Measurements from ENCODE around the gene LAMA1. TPM values are rescaled to one million over a fixed set of nuclear protein-coding genes. Genes with fewer than 3 reads are reported as not detected.

Gene LAMA1
- total RNA-seq, 5 donors from 2014 or later (not counting 1 experiment from before 2014, with no cell fraction given), result 0.09 to 0.43 (median 0.09) TPM; not detected in 2

- H3K27me3 Mint-ChIP-seq, result no peaks in the 10 kb centered on the region
- CTCF ChIA-PET, result no interaction called here
Observed at GRCh38 chr18:6954501-6954900, 163.1 kb downstream of the LAMA1 start.

GRCh38 chr18:6951336-6952090 lies 166.1 kb downstream of the LAMA1 start:
- Histone ChIP-seq H3K4me3 (ENCODE audit: control insufficient read depth in 1 of 2, extremely low read depth in 1 of 2, low read length in 1 of 2) (no peak overlapping the region), H3K4me1 (ENCODE audit: control insufficient read depth in 1 of 2, extremely low read depth in 1 of 2, insufficient read depth in 2 of 2, low read length in 2 of 2) (no peaks in the 10 kb centered on the region), H3K36me3 (ENCODE audit: control insufficient read depth in 2 of 2, extremely low read depth in 1 of 2, insufficient read depth in 1 of 2, low read length in 1 of 2) (no peaks in the 10 kb centered on the region), H3K27ac (ENCODE audit: low read length) (no peak overlapping the region), H3K27me3 (replicated peaks in 1 of 2; ENCODE audit: control insufficient read depth in 2 of 2, extremely low read depth in 1 of 2, insufficient read depth in 2 of 2, low read length in 1 of 2) (no peaks in the 10 kb centered on the region), H3K9me3 (no peaks in the 10 kb centered on the region)
- 74% methylated on average over 17 of the region's 17 CpGs for whole genome bisulfite sequencing (ENCODE audit: insufficient coverage)
- Mint-ChIP-seq H3K27ac (no peak overlapping the region), H3K9me3 (peaks cover 4 to 10% (median 9%) of the 10 kb centered on the region in 3 donors), H3K36me3 (no peaks in the 10 kb centered on the region), H3K4me1 (no peaks in the 10 kb centered on the region), H3K27me3 (no peaks in the 10 kb centered on the region), H3K4me3 (no peak overlapping the region)
- no peak for DNase-seq
- POLR2A ChIA-PET, result no interaction called here
- ATAC-seq (replicated peaks in 1 of 4), result peak in 1 of 4 experiments; percentile 8
- CTCF ChIA-PET, result no interaction called here

More at GRCh38 chr18:6954501-6954900, 163.1 kb downstream of the LAMA1 start:
- POLR2A ChIA-PET, result no interaction called here
- Histone ChIP-seq H3K36me3 (ENCODE audit: control insufficient read depth in 2 of 2, extremely low read depth in 1 of 2, insufficient read depth in 1 of 2, low read length in 1 of 2) (no peaks in the 10 kb centered on the region), H3K27me3 (replicated peaks in 1 of 2; ENCODE audit: control insufficient read depth in 2 of 2, extremely low read depth in 1 of 2, insufficient read depth in 2 of 2, low read length in 1 of 2) (no peaks in the 10 kb centered on the region), H3K27ac (ENCODE audit: low read length) (no peak overlapping the region), H3K4me3 (ENCODE audit: control insufficient read depth in 1 of 2, extremely low read depth in 1 of 2, low read length in 1 of 2) (no peak overlapping the region), H3K9me3 (no peaks in the 10 kb centered on the region), H3K4me1 (ENCODE audit: control insufficient read depth in 1 of 2, extremely low read depth in 1 of 2, insufficient read depth in 2 of 2, low read length in 2 of 2) (no peaks in the 10 kb centered on the region)
- 71% methylated on average over 4 of the region's 4 CpGs for WGBS (ENCODE audit: insufficient coverage)
- DNase-seq, result no peak
- Mint-ChIP-seq H3K4me3 (no peak overlapping the region), H3K36me3 (no peaks in the 10 kb centered on the region), H3K9me3 (peaks cover 2 to 10% (median 9%) of the 10 kb centered on the region in 3 donors), H3K27ac (no peak overlapping the region), H3K4me1 (no peaks in the 10 kb centered on the region)
- no peak for ATAC-seq (replicated peaks in 1 of 4)

GRCh38 chr18:6950641-6951040 lies 167.0 kb downstream of the LAMA1 start:
- Mint-ChIP-seq H3K9me3 (peaks cover 4 to 10% (median 9%) of the 10 kb centered on the region in 3 donors), H3K27me3 (no peaks in the 10 kb centered on the region), H3K4me3 (no peak overlapping the region), H3K36me3 (no peaks in the 10 kb centered on the region), H3K27ac (no peak overlapping the region), H3K4me1 (no peaks in the 10 kb centered on the region)
- ChIA-PET CTCF (no interaction called here), POLR2A (no interaction called here)
- H3K36me3 ChIP-seq (ENCODE audit: control insufficient read depth in 2 of 2, extremely low read depth in 1 of 2, insufficient read depth in 1 of 2, low read length in 1 of 2), result no peaks in the 10 kb centered on the region
- H3K4me1 ChIP-seq (ENCODE audit: control insufficient read depth in 1 of 2, extremely low read depth in 1 of 2, insufficient read depth in 2 of 2, low read length in 2 of 2), result no peaks in the 10 kb centered on the region
- H3K27ac ChIP-seq (ENCODE audit: low read length), result no peak overlapping the region
- H3K4me3 ChIP-seq (ENCODE audit: control insufficient read depth in 1 of 2, extremely low read depth in 1 of 2, low read length in 1 of 2), result no peak overlapping the region
- no peaks in the 10 kb centered on the region for H3K9me3 ChIP-seq
- ATAC-seq (replicated peaks in 1 of 4) (no peak), DNase-seq (no peak)
- WGBS (ENCODE audit: insufficient coverage), result 92% methylated on average over 11 of the region's 14 CpGs
- H3K27me3 ChIP-seq (replicated peaks in 1 of 2; ENCODE audit: control insufficient read depth in 2 of 2, extremely low read depth in 1 of 2, insufficient read depth in 2 of 2, low read length in 1 of 2), result no peaks in the 10 kb centered on the region

- no peak overlapping the region for H3K27ac ChIP-seq (ENCODE audit: low read length)
- Mint-ChIP-seq H3K27me3 (no peaks in the 10 kb centered on the region), H3K4me3 (no peak overlapping the region), H3K27ac (no peak overlapping the region), H3K36me3 (no peaks in the 10 kb centered on the region), H3K4me1 (no peaks in the 10 kb centered on the region), H3K9me3 (peaks cover 4 to 13% (median 10%) of the 10 kb centered on the region in 3 donors)
- no peaks in the 10 kb centered on the region for H3K27me3 ChIP-seq (replicated peaks in 1 of 2; ENCODE audit: control insufficient read depth in 2 of 2, extremely low read depth in 1 of 2, insufficient read depth in 2 of 2, low read length in 1 of 2)
- no peak overlapping the region for H3K4me3 ChIP-seq (ENCODE audit: control insufficient read depth in 1 of 2, extremely low read depth in 1 of 2, low read length in 1 of 2)
- ChIA-PET CTCF (no interaction called here), POLR2A (no interaction called here)
- ATAC-seq (replicated peaks in 1 of 4) (no peak), DNase-seq (no peak)
- WGBS (ENCODE audit: insufficient coverage), result 75% methylated on average over 8 of the region's 11 CpGs
- no peaks in the 10 kb centered on the region for H3K4me1 ChIP-seq (ENCODE audit: control insufficient read depth in 1 of 2, extremely low read depth in 1 of 2, insufficient read depth in 2 of 2, low read length in 2 of 2)
- H3K36me3 ChIP-seq (ENCODE audit: control insufficient read depth in 2 of 2, extremely low read depth in 1 of 2, insufficient read depth in 1 of 2, low read length in 1 of 2), result no peaks in the 10 kb centered on the region
- no peaks in the 10 kb centered on the region for H3K9me3 ChIP-seq
Observed at GRCh38 chr18:6949800-6950586, 167.6 kb downstream of the LAMA1 start.

GRCh38 chr18:6948281-6949055 lies 169.1 kb downstream of the LAMA1 start:
- H3K36me3 Mint-ChIP-seq, result no peaks in the 10 kb centered on the region
- no peak overlapping the region for H3K4me3 Mint-ChIP-seq
- H3K36me3 ChIP-seq (ENCODE audit: control insufficient read depth in 2 of 2, extremely low read depth in 1 of 2, insufficient read depth in 1 of 2, low read length in 1 of 2), result no peaks in the 10 kb centered on the region
- WGBS (ENCODE audit: insufficient coverage), result 90% methylated on average over 7 of the region's 16 CpGs
- H3K9me3 ChIP-seq, result no peaks in the 10 kb centered on the region
- ATAC-seq (replicated peaks in 1 of 4) (no peak), DNase-seq (no peak)
- H3K4me1 ChIP-seq (ENCODE audit: control insufficient read depth in 1 of 2, extremely low read depth in 1 of 2, insufficient read depth in 2 of 2, low read length in 2 of 2), result no peaks in the 10 kb centered on the region
- ChIA-PET CTCF (no interaction called here), POLR2A (no interaction called here)
- no peak overlapping the region for H3K4me3 ChIP-seq (ENCODE audit: control insufficient read depth in 1 of 2, extremely low read depth in 1 of 2, low read length in 1 of 2)
- no peak overlapping the region for H3K27ac Mint-ChIP-seq
- no peaks in the 10 kb centered on the region for H3K4me1 Mint-ChIP-seq
- no peaks in the 10 kb centered on the region for H3K27me3 ChIP-seq (replicated peaks in 1 of 2; ENCODE audit: control insufficient read depth in 2 of 2, extremely low read depth in 1 of 2, insufficient read depth in 2 of 2, low read length in 1 of 2)
- no peak overlapping the region for H3K27ac ChIP-seq (ENCODE audit: low read length)
- H3K27me3 Mint-ChIP-seq, result no peaks in the 10 kb centered on the region
- H3K9me3 Mint-ChIP-seq, result peaks cover 4 to 14% (median 10%) of the 10 kb centered on the region in 3 donors

GRCh38 chr18:6947338-6948030 lies 170.1 kb downstream of the LAMA1 start:
- DNase-seq (no peak), ATAC-seq (replicated peaks in 1 of 4) (no peak)
- Mint-ChIP-seq H3K27ac (no peak overlapping the region), H3K9me3 (peaks cover 4 to 17% (median 10%) of the 10 kb centered on the region in 3 donors), H3K27me3 (no peaks in the 10 kb centered on the region), H3K36me3 (no peaks in the 10 kb centered on the region), H3K4me1 (no peaks in the 10 kb centered on the region), H3K4me3 (no peak overlapping the region)
- Histone ChIP-seq H3K4me3 (ENCODE audit: control insufficient read depth in 1 of 2, extremely low read depth in 1 of 2, low read length in 1 of 2) (no peak overlapping the region), H3K36me3 (ENCODE audit: control insufficient read depth in 2 of 2, extremely low read depth in 1 of 2, insufficient read depth in 1 of 2, low read length in 1 of 2) (no peaks in the 10 kb centered on the region), H3K9me3 (no peaks in the 10 kb centered on the region), H3K27ac (ENCODE audit: low read length) (no peak overlapping the region), H3K4me1 (ENCODE audit: control insufficient read depth in 1 of 2, extremely low read depth in 1 of 2, insufficient read depth in 2 of 2, low read length in 2 of 2) (no peaks in the 10 kb centered on the region), H3K27me3 (replicated peaks in 1 of 2; ENCODE audit: control insufficient read depth in 2 of 2, extremely low read depth in 1 of 2, insufficient read depth in 2 of 2, low read length in 1 of 2) (no peaks in the 10 kb centered on the region)
- 86% methylated on average over 5 of the region's 10 CpGs for WGBS (ENCODE audit: insufficient coverage)
- ChIA-PET POLR2A (no interaction called here), CTCF (no interaction called here)
